IMR-90 (cell line): Measurements from ENCODE around the gene INPP5D.

Source experiments
- CEBPB ChIP-seq: IDR thresholded peaks from 2 replicates; pipeline ENCODE4 v1.6.1; 2012; ENCODE audit warnings: low read depth, low read length, improper control_type of control experiment
- MAFK ChIP-seq: IDR thresholded peaks from 2 replicates; pipeline ENCODE4 v1.6.1; 2012; ENCODE audit warnings: low read depth, low read length, improper control_type of control experiment
- POLR2A ChIP-seq: IDR thresholded peaks from 2 replicates; pipeline ENCODE4 v1.6.1; 2012; ENCODE audit warnings: mild to moderate bottlenecking, low read depth, low read length
- RAD21 ChIP-seq: IDR thresholded peaks from 2 replicates; pipeline ENCODE4 v1.6.1; 2012; ENCODE audit warnings: low read length, improper control_type of control experiment
- RFX5 ChIP-seq: IDR thresholded peaks from 2 replicates; pipeline ENCODE4 v1.8.0; 2012; ENCODE audit warnings: low read depth, mild to moderate bottlenecking, low read length, moderate library complexity
- SMC3 ChIP-seq: fragments of 150-350 bp; IDR thresholded peaks from 2 replicates; pipeline ENCODE4 v1.6.1; 2016; ENCODE audit warnings: low read depth, mild to moderate bottlenecking, antibody characterized with exemption, low read length, moderate library complexity
- TF ChIP-seq, protein P1 (sequence below): conservative IDR thresholded peaks from 2 replicates; pipeline ENCODE4 v1.5.1; 2012; ENCODE audit warnings: mild to moderate bottlenecking, low read depth, low read length, improper control_type of control experiment
- TF ChIP-seq, protein P2 (sequence below): fragments of 150-350 bp; IDR thresholded peaks from 2 replicates; pipeline ENCODE4 v1.6.1; 2016; ENCODE audit warnings: low read depth, mild to moderate bottlenecking, low read length, moderate library complexity, borderline replicate concordance

DNA sequence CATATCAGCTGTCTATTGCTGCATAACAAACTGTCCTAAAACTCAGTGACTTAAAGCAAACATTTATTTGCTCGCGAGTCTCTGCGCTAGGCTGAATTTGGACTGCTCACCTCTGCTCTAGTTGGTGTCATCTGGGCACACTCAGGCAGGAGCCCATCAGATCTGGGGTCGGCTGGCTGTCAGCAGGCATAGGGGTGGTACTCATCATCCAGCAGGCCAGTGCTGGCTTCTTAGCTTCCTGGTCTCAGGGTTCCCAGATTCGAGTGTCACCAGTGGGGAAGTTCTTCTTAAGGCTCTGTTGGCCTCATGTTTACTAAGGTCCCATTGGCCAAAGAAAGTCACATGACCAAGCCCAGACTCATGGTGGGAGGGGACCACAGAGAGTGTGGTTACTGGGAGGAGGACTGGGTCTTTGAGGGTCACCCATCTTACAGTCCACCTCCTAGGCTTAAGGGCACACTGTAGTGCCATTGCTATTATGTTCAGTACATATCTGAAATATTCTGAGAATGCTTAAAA lies 119.8 kb downstream of the INPP5D start:
- no peak for TF ChIP-seq RAD21
- TF ChIP-seq, protein P1, sequence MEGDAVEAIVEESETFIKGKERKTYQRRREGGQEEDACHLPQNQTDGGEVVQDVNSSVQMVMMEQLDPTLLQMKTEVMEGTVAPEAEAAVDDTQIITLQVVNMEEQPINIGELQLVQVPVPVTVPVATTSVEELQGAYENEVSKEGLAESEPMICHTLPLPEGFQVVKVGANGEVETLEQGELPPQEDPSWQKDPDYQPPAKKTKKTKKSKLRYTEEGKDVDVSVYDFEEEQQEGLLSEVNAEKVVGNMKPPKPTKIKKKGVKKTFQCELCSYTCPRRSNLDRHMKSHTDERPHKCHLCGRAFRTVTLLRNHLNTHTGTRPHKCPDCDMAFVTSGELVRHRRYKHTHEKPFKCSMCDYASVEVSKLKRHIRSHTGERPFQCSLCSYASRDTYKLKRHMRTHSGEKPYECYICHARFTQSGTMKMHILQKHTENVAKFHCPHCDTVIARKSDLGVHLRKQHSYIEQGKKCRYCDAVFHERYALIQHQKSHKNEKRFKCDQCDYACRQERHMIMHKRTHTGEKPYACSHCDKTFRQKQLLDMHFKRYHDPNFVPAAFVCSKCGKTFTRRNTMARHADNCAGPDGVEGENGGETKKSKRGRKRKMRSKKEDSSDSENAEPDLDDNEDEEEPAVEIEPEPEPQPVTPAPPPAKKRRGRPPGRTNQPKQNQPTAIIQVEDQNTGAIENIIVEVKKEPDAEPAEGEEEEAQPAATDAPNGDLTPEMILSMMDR, result no peak
- TF ChIP-seq, protein P2, sequence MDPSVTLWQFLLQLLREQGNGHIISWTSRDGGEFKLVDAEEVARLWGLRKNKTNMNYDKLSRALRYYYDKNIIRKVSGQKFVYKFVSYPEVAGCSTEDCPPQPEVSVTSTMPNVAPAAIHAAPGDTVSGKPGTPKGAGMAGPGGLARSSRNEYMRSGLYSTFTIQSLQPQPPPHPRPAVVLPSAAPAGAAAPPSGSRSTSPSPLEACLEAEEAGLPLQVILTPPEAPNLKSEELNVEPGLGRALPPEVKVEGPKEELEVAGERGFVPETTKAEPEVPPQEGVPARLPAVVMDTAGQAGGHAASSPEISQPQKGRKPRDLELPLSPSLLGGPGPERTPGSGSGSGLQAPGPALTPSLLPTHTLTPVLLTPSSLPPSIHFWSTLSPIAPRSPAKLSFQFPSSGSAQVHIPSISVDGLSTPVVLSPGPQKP, result no peak
- TF ChIP-seq POLR2A, result no peak
- no peak for TF ChIP-seq SMC3
- TF ChIP-seq RFX5, result no peak
- TF ChIP-seq MAFK, result no peak
- TF ChIP-seq CEBPB, result no peak
